Measurements from ENCODE around the gene FANCD2OS.

DNA sequence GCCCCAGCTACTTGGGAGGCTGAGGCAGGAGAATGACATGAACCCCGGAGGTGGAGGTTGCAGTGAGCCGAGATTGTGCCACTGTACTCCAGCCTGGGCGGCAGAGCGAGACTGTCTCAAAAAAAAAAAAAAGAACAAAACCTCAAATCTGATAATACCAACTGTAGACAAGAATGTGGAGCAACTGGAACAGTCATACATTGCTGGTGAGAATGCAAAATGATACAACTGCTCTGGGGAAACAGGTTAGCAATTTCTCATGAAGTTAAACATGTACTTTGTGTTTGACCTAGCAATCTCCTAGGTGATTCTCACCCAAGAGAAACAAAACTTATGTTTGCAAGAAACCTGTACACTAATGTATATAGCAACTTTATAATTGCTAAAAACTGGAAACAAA, 29.1 kb upstream of the FANCD2OS start:
- TF ChIP-seq, protein P1, sequence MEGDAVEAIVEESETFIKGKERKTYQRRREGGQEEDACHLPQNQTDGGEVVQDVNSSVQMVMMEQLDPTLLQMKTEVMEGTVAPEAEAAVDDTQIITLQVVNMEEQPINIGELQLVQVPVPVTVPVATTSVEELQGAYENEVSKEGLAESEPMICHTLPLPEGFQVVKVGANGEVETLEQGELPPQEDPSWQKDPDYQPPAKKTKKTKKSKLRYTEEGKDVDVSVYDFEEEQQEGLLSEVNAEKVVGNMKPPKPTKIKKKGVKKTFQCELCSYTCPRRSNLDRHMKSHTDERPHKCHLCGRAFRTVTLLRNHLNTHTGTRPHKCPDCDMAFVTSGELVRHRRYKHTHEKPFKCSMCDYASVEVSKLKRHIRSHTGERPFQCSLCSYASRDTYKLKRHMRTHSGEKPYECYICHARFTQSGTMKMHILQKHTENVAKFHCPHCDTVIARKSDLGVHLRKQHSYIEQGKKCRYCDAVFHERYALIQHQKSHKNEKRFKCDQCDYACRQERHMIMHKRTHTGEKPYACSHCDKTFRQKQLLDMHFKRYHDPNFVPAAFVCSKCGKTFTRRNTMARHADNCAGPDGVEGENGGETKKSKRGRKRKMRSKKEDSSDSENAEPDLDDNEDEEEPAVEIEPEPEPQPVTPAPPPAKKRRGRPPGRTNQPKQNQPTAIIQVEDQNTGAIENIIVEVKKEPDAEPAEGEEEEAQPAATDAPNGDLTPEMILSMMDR (IDR thresholded peaks at IDR 0.05): no peak
- TF ChIP-seq POLR2A (IDR thresholded peaks at IDR 0.05): no peak

Data from vagina (tissue), 2 donors.